ENCODE measurements around the gene ATG2A.
A peak's percentile ranks its signal among the peaks of the same experiment; 100 is the strongest.

The ATG2A gene

GRCh38 chr11:64867748-64868462, 49.1 kb downstream of the ATG2A start:
- DNase-seq: no peak

DNA sequence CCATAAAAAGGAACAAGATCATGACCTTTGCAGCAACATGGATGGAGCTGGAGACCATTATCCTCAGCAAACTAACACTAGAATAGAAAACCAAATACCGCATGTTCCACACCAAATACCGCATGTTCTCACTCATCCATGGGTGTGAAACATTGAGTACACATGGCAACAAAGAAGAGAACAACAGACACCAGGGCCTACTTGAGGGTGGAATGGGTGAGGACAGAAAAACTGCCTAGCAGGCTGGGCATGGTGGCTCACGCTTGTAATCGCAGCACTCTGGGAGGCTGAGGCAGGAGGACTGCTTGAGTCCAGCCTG, 50.9 kb downstream of the ATG2A start:
- no peak for DNase-seq

- peak; percentile 70 for DNase-seq
Measured at GRCh38 chr11:64865286-64866172, 51.5 kb downstream of the ATG2A start.

DNA sequence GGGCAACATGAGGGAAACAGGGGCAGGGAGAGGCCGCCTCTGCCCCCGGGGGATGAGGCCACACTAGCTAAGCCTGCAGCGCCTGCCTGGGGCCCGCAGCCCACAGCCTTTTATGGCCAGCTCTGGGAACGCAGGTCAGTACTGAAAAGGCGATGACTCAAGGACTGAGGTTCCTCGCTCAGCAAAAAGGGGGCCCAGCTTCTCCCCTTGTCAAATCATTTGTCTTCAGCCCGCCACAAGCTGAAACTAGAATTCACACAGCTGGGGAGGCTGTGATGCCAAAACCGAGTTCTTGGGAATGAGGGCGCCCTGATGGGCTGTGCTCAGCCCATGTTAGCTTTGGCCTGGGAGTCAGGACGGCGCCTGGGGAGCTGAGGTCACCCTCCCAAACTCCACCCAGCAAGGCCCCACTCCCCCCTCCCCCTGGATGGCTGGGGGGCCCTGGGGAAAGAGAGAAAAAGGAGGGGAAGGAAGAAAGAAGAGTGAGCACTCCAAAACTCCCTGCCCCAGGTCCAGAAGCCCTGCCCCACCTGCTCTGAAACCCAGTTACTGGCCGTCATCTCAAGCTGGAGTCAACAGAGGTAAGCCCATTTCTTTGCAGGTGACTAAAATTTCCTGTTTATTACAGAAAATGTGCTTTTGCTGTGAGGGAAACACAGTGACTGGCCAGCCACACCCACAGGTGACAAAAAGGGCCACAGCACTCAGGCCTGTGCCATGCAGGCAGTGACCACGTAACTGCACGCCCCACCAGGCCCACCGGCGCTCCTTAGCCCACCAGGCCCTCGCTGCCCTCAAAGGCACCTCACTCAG, 52.3 kb downstream of the ATG2A start:
- peak; percentile 83 for DNase-seq

DNA sequence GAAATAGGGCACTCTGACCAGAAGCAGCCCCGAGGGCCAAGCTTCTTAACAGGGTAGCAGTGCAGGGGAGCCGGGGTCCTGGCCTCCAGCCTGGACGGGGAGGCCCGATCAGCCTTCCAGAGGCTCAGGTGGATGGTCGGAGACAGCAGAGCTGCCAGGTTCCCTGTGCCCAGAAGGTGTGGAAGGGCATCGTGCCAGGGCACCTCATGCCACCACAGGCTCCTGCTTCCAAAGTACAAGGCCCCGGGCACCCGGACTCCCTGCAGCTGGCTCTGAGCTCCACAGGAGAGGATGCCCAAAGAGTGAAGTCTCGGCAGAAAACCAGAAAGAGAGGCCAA, 52.9 kb downstream of the ATG2A start:
- no peak for DNase-seq

GRCh38 chr11:64863391-64864060, 53.5 kb downstream of the ATG2A start:
- no peak for DNase-seq

DNA sequence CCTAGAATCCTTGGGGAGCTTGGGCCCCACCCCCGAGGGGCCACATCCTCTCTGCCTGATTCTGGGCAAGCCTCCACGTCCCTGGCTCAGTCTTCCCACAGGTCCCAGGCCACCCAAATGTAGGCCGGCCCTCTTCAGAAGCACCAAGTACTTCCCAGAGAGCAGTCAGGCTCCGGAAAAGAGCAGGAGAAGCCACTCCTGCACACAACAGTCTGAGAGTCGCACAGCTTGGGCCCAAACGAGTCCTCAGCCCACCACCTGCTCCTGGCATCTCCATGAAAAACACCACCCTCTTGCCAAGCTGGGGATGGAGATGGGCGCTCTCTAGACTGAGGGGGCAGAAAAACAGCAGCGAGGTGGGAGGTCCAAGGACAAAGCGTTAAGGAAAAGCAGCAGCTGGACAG, 54.0 kb downstream of the ATG2A start:
- DNase-seq: no peak

DNA sequence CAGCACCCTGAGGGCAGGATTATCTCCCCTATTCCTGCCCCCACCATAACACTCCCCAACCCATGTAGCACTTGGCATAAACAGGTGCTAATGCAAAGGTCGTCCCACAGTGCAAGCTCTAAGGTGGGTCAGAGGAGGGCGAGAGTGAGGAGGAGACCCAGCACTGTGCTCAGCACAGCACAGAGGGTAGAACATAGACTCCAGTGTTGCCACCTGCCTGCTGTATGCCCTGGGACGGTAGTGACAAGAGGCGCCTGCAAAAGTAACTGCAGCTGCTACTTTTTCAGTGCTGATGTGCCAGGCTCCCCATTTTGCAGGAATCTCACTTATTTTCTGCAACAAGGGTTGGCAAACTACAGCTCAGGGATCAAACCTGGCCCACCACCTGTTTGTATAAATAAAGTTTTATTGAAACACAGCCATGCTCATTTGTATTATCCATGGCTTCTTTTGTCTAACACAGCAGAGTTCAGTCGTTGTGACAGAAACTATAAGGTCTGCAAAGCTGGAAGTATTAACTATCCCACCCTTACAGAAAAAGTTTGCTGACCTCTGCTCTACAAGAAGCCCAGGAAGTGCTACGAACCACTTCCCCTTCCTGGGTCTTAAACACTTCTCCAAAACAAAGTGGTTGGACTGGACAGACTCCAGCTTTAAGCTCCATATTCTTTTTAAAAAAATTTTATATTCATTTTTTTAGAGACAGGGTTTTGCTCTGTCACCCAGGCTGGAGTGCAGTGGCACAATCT, 55.6 kb downstream of the ATG2A start:
- DNase-seq: no peak

GRCh38 chr11:64859542-64860414, 57.2 kb downstream of the ATG2A start:
- peak; percentile 76 for DNase-seq

GRCh38 chr11:64858467-64859263, 58.3 kb downstream of the ATG2A start:
- DNase-seq: peak; percentile 71

- no peak for DNase-seq
Measured at GRCh38 chr11:64857485-64857884, 59.5 kb downstream of the ATG2A start.

GRCh38 chr11:64856382-64857227, 60.4 kb downstream of the ATG2A start:
- peak; percentile 85 for DNase-seq

DNA sequence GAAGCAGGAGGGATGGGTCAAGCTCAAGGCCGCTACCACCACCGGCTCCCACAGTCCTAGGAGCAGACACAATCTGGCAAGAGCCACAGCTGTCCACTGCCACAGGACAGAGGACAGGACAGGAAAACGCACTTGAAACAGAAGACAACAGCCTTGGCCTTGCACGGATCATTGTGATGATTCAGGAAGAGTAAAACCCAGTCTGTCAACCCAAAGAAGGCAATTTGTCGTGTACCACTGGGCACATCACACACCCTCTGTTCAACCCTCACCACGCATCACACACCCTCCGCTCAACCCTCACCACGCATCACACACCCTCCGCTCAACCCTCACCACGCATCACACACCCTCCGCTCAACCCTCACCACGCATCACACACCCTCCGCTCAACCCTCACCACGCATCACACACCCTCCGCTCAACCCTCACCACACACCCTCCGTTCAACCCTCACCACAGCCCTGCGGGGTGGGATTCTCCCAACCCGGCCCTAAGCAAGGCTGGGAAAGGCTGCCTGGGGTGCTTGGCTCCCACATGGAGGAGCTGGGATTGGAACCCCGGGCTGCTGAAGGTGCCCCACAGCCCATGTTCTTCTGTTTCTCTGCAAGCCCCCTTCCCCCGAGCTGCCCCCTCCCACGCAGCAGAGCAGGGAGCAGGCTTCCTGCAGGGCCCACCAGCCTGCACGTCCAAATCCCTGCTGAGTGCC, 61.3 kb downstream of the ATG2A start:
- no peak for DNase-seq

- peak; percentile 40 for DNase-seq
Measured at GRCh38 chr11:64854534-64855502, 62.2 kb downstream of the ATG2A start.

DNA sequence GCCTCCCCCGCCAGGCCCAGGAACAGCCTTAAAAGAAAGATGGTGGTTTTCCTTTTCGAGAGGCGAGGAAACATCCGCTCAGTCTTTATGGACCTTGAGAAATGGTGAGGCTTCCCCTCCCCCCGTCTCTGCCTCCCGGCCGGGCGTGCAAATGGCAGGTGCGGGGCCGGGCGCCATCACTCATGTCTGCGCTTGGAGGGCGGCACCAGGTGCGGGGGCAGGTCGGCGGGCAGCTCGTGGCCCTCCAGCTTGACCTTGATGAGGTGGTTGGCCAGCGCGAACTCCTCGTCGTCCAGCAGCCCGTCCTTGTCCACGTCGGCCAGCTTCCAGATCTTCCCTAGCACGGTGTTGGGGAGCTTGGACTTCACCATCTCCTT, 62.9 kb downstream of the ATG2A start:
- no peak for DNase-seq

GRCh38 chr11:64853709-64854108, 63.3 kb downstream of the ATG2A start:
- DNase-seq: no peak

DNA sequence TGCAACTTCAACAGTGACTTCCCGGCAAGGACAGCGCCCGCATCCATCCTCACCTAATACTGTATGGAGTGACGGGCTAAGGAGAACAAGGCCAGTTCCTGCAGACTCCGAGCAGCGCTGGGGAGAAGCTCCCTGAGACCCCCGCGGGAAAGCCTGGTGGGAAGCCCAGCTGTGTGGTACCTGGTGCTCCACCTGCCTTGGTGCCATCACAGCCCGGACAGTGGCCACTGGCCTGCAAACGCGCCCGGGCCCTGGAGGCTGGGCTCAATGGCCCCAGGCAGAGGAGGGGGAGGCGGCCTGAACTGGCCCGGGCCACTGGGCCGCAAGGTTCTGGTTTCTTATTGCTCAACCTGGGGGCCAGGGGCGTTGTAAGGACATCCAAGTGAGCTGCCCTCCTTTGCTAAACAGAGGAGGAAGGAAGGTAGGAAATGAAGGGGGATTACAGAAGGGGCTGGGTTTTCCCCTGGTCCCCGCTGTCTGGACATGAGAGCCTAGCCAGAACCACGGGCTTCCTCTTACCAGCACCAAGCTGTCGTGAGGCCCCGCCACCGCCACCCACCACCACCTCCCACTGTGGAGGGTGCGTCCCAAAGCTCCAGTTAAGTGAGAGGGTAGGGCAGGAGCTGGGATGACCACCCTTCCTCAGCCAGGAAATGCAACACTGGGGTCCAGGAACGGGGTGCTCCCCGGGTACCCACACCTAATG, 64.1 kb downstream of the ATG2A start:
- DNase-seq: no peak
